ENCODE results near the gene SCN1A.
"Not testable (repeated sequence)": the region's sequence is repeated elsewhere in the genome, so short reads cannot be mapped to it uniquely, and the experiment has no call there.

Gene SCN1A

GRCh38 chr2:166011660-166012059, 116.2 kb downstream of the SCN1A start:
- no peak for FAIRE-seq
- no peak for DNase-seq (ENCODE audit: extremely low spot score, insufficient read length, low read depth)

- FAIRE-seq (no peak), DNase-seq (ENCODE audit: extremely low spot score, insufficient read length, low read depth) (no peak)
Observed at GRCh38 chr2:166000401-166000800, 127.4 kb downstream of the SCN1A start.

- no peak for DNase-seq (ENCODE audit: extremely low spot score, insufficient read length, low read depth)
- no peak for FAIRE-seq
Observed at GRCh38 chr2:165990846-165991245, 137.0 kb downstream of the SCN1A start.

GRCh38 chr2:165989851-165990250, 138.0 kb downstream of the SCN1A start:
- DNase-seq (ENCODE audit: extremely low spot score, insufficient read length, low read depth): no peak

GRCh38 chr2:165985120-165985519, 142.7 kb downstream of the SCN1A start:
- DNase-seq (ENCODE audit: extremely low spot score, insufficient read length, low read depth) (no peak), FAIRE-seq (no peak)

More at GRCh38 chr2:165989851-165990250, 138.0 kb downstream of the SCN1A start:
- FAIRE-seq: no peak

GRCh38 chr2:165972161-165972560, 155.7 kb downstream of the SCN1A start:
- not testable (repeated sequence) for FAIRE-seq; DNase-seq (ENCODE audit: extremely low spot score, insufficient read length, low read depth)

GRCh38 chr2:165970663-165971062, 157.2 kb downstream of the SCN1A start:
- FAIRE-seq (no peak), DNase-seq (ENCODE audit: extremely low spot score, insufficient read length, low read depth) (no peak)

- DNase-seq (ENCODE audit: extremely low spot score, insufficient read length, low read depth): no peak
- FAIRE-seq: no peak
Observed at GRCh38 chr2:165969227-165969626, 158.6 kb downstream of the SCN1A start.

GRCh38 chr2:165967746-165968145, 160.1 kb downstream of the SCN1A start:
- FAIRE-seq (no peak), DNase-seq (ENCODE audit: extremely low spot score, insufficient read length, low read depth) (no peak)

- FAIRE-seq: no peak
- DNase-seq (ENCODE audit: extremely low spot score, insufficient read length, low read depth): no peak
Observed at GRCh38 chr2:165961818-165962217, 166.0 kb downstream of the SCN1A start.

GRCh38 chr2:165959371-165959770, 168.4 kb downstream of the SCN1A start:
- DNase-seq (ENCODE audit: extremely low spot score, insufficient read length, low read depth) (no peak), FAIRE-seq (no peak)

- DNase-seq (ENCODE audit: extremely low spot score, insufficient read length, low read depth): no peak
- FAIRE-seq: no peak
Observed at GRCh38 chr2:165958313-165958960, 169.4 kb downstream of the SCN1A start.

- FAIRE-seq: no peak
Observed at GRCh38 chr2:165957030-165957675, 170.7 kb downstream of the SCN1A start.

GRCh38 chr2:165953655-165954606, 173.9 kb downstream of the SCN1A start, which contains the start of gene TTC21B:
Gene TTC21B (minus strand): TSS chr2:165953776. CDS start chr2:165953705, 71 bp downstream.
- peak; percentile 91 for FAIRE-seq
- DNase-seq (ENCODE audit: extremely low spot score, insufficient read length, low read depth): peak; percentile 76

More at GRCh38 chr2:165957030-165957675, 170.7 kb downstream of the SCN1A start:
- no peak for DNase-seq (ENCODE audit: extremely low spot score, insufficient read length, low read depth)

GRCh38 chr2:165953306-165953654, 174.5 kb downstream of the SCN1A start:
- FAIRE-seq (no peak), DNase-seq (ENCODE audit: extremely low spot score, insufficient read length, low read depth) (no peak)

- DNase-seq (ENCODE audit: extremely low spot score, insufficient read length, low read depth): no peak
- FAIRE-seq: no peak
Observed at GRCh38 chr2:165952741-165953211, 175.0 kb downstream of the SCN1A start.

- FAIRE-seq (no peak), DNase-seq (ENCODE audit: extremely low spot score, insufficient read length, low read depth) (no peak)
Observed at GRCh38 chr2:165952085-165952484, 175.7 kb downstream of the SCN1A start.

- no peak for FAIRE-seq
- DNase-seq (ENCODE audit: extremely low spot score, insufficient read length, low read depth): no peak
Observed at GRCh38 chr2:165950438-165950837, 177.4 kb downstream of the SCN1A start.

GRCh38 chr2:165941827-165942226, 186.0 kb downstream of the SCN1A start:
- FAIRE-seq (no peak), DNase-seq (ENCODE audit: extremely low spot score, insufficient read length, low read depth) (no peak)

- no peak for FAIRE-seq
- no peak for DNase-seq (ENCODE audit: extremely low spot score, insufficient read length, low read depth)
Observed at GRCh38 chr2:165938237-165938636, 189.6 kb downstream of the SCN1A start.
